NCI-H2029 (cell line): ENCODE data around the gene DHX9.
"Not testable (repeated sequence)": the region's sequence is repeated elsewhere in the genome, so short reads cannot be mapped to it uniquely, and the experiment has no call there.

Source experiments
- DNase-seq: peaks from one replicate; lab custom pipeline; 2025; lab: John Stamatoyannopoulos, UW

The DHX9 gene

GRCh38 chr1:182889997-182890396, 50.9 kb downstream of the DHX9 start:
- DNase-seq, result no peak

GRCh38 chr1:182890927-182891610, 51.9 kb downstream of the DHX9 start:
- peak; percentile 77 for DNase-seq

GRCh38 chr1:182897696-182898095, 58.5 kb downstream of the DHX9 start:
- no peak for DNase-seq

GRCh38 chr1:182901946-182902345, 62.8 kb downstream of the DHX9 start:
- DNase-seq, result not testable (repeated sequence)

GRCh38 chr1:182905321-182905720, 66.2 kb downstream of the DHX9 start:
- DNase-seq, result no peak

- DNase-seq, result no peak
Measured at GRCh38 chr1:182909578-182909977, 70.4 kb downstream of the DHX9 start.

- DNase-seq, result no peak
Measured at GRCh38 chr1:182910143-182910542, 71.0 kb downstream of the DHX9 start.

GRCh38 chr1:182913401-182913800, 74.3 kb downstream of the DHX9 start:
- DNase-seq, result no peak

- no peak for DNase-seq
Measured at GRCh38 chr1:182917378-182917777, 78.2 kb downstream of the DHX9 start.

GRCh38 chr1:182925661-182926060, 86.5 kb downstream of the DHX9 start:
- no peak for DNase-seq

- no peak for DNase-seq
Measured at GRCh38 chr1:182927693-182928433, 88.7 kb downstream of the DHX9 start.

GRCh38 chr1:182930985-182931384, 91.8 kb downstream of the DHX9 start:
- no peak for DNase-seq

GRCh38 chr1:182935716-182936115, 96.6 kb downstream of the DHX9 start:
- DNase-seq, result no peak
